ENCODE results near the gene ERCC6. TPM values are rescaled to one million over a fixed set of nuclear protein-coding genes. Genes with fewer than 3 reads are reported as not detected.

ERCC6 gene
- total and polyA plus RNA-seq, 4 donors, result 2.8 to 27.2 (median 11.2) TPM

DNA sequence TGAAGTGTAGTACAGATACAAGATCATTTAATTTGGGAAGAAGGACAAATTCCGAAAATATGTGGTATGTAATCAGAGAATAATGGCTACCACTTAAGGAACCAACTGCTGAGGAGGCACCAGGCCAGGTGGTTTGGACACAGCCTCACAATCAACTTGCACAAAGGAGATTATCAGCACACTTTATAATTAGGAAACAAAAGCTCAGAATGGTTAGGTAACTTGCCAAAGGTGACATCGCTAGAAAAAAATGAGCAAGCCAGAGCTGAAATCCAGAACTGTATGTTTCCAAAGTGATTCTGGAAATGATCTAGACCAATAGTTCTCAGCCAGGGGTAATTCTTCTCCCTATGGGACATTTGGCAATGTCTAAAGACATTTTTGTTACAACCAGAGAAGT is 36.6 kb downstream of the ERCC6 start:
- Histone ChIP-seq H3K27ac (ENCODE audit: low read depth in 1 of 2, low read length in 1 of 2) (no peak overlapping the region), H3K36me3 (ENCODE audit: control insufficient read depth in 4 of 4, insufficient read depth in 4 of 4, low read length in 4 of 4) (peaks cover 0 to 5% (median 3%) of the 10 kb centered on the region in 4 donors), H3K4me3 (no peak overlapping the region), H3K27me3 (ENCODE audit: control insufficient read depth in 3 of 3, insufficient read depth in 3 of 3, low read length in 2 of 3) (no peaks in the 10 kb centered on the region), H3K4me1 (ENCODE audit: control insufficient read depth in 5 of 5, insufficient read depth in 5 of 5, low read length in 5 of 5) (peaks cover 0 to 11% (median 0%) of the 10 kb centered on the region in 5 donors), H3K9ac (ENCODE audit: insufficient read depth in 1 of 2, low read length in 2 of 2) (no peak overlapping the region), H3K9me3 (ENCODE audit: control insufficient read depth in 4 of 4, insufficient read depth in 3 of 4, low read length in 3 of 4) (no peaks in the 10 kb centered on the region)
- 92 to 99% methylated on average over 2 of the region's 2 CpGs for WGBS, 2 donors
- DNase-seq (peak in 1 of 3 donors; percentile 11), ATAC-seq (ENCODE audit: insufficient read depth, low FRiP score) (no peak)
- TF ChIP-seq, protein P1, sequence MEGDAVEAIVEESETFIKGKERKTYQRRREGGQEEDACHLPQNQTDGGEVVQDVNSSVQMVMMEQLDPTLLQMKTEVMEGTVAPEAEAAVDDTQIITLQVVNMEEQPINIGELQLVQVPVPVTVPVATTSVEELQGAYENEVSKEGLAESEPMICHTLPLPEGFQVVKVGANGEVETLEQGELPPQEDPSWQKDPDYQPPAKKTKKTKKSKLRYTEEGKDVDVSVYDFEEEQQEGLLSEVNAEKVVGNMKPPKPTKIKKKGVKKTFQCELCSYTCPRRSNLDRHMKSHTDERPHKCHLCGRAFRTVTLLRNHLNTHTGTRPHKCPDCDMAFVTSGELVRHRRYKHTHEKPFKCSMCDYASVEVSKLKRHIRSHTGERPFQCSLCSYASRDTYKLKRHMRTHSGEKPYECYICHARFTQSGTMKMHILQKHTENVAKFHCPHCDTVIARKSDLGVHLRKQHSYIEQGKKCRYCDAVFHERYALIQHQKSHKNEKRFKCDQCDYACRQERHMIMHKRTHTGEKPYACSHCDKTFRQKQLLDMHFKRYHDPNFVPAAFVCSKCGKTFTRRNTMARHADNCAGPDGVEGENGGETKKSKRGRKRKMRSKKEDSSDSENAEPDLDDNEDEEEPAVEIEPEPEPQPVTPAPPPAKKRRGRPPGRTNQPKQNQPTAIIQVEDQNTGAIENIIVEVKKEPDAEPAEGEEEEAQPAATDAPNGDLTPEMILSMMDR (IDR thresholded peaks at IDR 0.05; ENCODE audit: control extremely low read depth, extremely low read depth), result no peak

DNA sequence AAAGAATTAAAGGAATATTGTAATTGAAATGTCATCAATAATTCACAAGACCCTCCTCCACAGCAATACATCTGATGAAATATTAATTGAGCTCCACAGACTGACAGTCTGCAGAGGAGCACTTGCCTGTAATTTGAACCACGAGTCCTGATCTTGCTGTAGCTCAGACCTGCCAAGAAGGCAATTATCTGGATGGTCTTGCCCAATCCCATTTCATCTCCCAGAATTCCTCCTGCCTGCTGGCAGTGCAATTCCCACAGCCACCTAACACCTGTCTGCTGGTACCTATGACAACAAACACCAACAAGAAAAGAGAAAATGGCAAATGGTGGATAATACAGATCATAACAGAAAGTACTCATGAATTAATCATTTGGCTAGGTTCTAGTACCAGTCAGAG is 38.5 kb downstream of the ERCC6 start:
- DNase-seq (no peak), ATAC-seq (ENCODE audit: insufficient read depth, low FRiP score) (no peak)
- peaks cover 0 to 5% (median under 1%) of the 10 kb centered on the region in 4 donors for H3K36me3 ChIP-seq (ENCODE audit: control insufficient read depth in 4 of 4, insufficient read depth in 4 of 4, low read length in 4 of 4)
- H3K27me3 ChIP-seq (ENCODE audit: control insufficient read depth in 3 of 3, insufficient read depth in 3 of 3, low read length in 2 of 3), result no peaks in the 10 kb centered on the region
- H3K4me1 ChIP-seq (ENCODE audit: control insufficient read depth in 5 of 5, insufficient read depth in 5 of 5, low read length in 5 of 5), result peaks cover 0 to 11% (median 0%) of the 10 kb centered on the region in 5 donors
- 70 to 90% methylated on average over 1 of the region's 1 CpG for WGBS, 2 donors
- TF ChIP-seq, protein P1 (IDR thresholded peaks at IDR 0.05; ENCODE audit: control extremely low read depth, extremely low read depth), result no peak
- no peaks in the 10 kb centered on the region for H3K9me3 ChIP-seq (ENCODE audit: control insufficient read depth in 4 of 4, insufficient read depth in 3 of 4, low read length in 3 of 4)
- no peak overlapping the region for H3K4me3 ChIP-seq
- H3K27ac ChIP-seq (ENCODE audit: low read depth in 1 of 2, low read length in 1 of 2), result no peak overlapping the region
- H3K9ac ChIP-seq (ENCODE audit: insufficient read depth in 1 of 2, low read length in 2 of 2), result no peak overlapping the region

DNA sequence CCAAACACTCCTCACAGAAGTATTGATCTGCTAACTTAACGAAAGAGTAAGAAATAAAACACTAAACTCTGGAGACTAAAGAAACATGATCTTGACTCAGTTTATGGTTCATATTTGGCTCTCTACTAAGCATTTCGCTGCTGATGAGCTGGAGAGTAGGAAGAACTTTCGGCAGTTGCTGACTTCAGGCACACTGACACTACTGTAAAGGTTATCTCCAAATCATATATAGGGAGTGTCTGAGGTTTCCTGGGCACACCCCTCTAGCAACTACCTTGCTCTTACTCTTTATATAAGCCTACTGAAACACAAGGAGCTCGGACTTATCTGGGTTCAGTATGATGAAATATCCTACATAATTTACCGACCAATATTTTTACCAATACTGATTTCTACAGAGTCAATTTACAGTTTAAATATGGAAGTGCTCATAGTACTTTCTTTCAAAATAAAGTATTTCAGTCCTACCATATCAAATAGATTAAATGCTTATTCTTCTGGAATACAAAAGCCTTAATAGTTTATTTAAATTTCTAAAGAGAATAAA is 39.5 kb downstream of the ERCC6 start:
- no peaks in the 10 kb centered on the region for H3K9me3 ChIP-seq (ENCODE audit: control insufficient read depth in 4 of 4, insufficient read depth in 3 of 4, low read length in 3 of 4)
- TF ChIP-seq, protein P1 (IDR thresholded peaks at IDR 0.05; ENCODE audit: control extremely low read depth, extremely low read depth), result no peak
- ATAC-seq (ENCODE audit: insufficient read depth, low FRiP score) (no peak), DNase-seq (no peak)
- H3K27me3 ChIP-seq (ENCODE audit: control insufficient read depth in 3 of 3, insufficient read depth in 3 of 3, low read length in 2 of 3), result no peaks in the 10 kb centered on the region
- peaks cover 0 to 11% (median 0%) of the 10 kb centered on the region in 5 donors for H3K4me1 ChIP-seq (ENCODE audit: control insufficient read depth in 5 of 5, insufficient read depth in 5 of 5, low read length in 5 of 5)
- no peak overlapping the region for H3K9ac ChIP-seq (ENCODE audit: insufficient read depth in 1 of 2, low read length in 2 of 2)
- H3K4me3 ChIP-seq, result no peak overlapping the region
- H3K36me3 ChIP-seq (ENCODE audit: control insufficient read depth in 4 of 4, insufficient read depth in 4 of 4, low read length in 4 of 4), result peaks cover 0 to 5% (median under 1%) of the 10 kb centered on the region in 4 donors
- 95 to 97% methylated on average over 5 of the region's 5 CpGs for WGBS, 2 donors
- H3K27ac ChIP-seq (ENCODE audit: low read depth in 1 of 2, low read length in 1 of 2), result no peak overlapping the region

DNA sequence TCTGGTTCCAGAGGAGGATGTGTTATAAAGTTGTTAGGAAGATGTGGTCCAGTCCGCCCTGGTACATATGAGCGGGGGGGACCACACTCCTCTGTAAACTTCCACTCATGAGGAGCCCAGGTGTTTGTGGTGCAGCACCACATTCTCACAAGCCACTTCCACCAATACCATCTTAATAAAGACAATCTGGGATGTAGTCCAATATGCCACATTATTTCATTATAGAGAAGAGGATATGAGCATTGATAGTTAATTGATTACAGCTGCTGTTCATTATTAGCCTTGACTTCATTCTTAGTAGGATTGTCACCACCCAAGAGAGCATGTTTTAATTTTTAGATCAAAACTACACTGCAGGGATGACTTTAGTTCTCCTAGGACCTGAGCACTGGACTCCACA is 40.5 kb downstream of the ERCC6 start:
- no peak overlapping the region for H3K9ac ChIP-seq (ENCODE audit: insufficient read depth in 1 of 2, low read length in 2 of 2)
- no peaks in the 10 kb centered on the region for H3K27me3 ChIP-seq (ENCODE audit: control insufficient read depth in 3 of 3, insufficient read depth in 3 of 3, low read length in 2 of 3)
- ATAC-seq (ENCODE audit: insufficient read depth, low FRiP score) (no peak), DNase-seq (no peak)
- no peak overlapping the region for H3K27ac ChIP-seq (ENCODE audit: low read depth in 1 of 2, low read length in 1 of 2)
- no peaks in the 10 kb centered on the region for H3K9me3 ChIP-seq (ENCODE audit: control insufficient read depth in 4 of 4, insufficient read depth in 3 of 4, low read length in 3 of 4)
- 96 to 100% methylated on average over 2 of the region's 2 CpGs for WGBS, 2 donors
- peaks cover 0 to 5% (median under 1%) of the 10 kb centered on the region in 4 donors for H3K36me3 ChIP-seq (ENCODE audit: control insufficient read depth in 4 of 4, insufficient read depth in 4 of 4, low read length in 4 of 4)
- no peak overlapping the region for H3K4me3 ChIP-seq
- TF ChIP-seq, protein P1 (IDR thresholded peaks at IDR 0.05; ENCODE audit: control extremely low read depth, extremely low read depth), result no peak
- peaks cover 0 to 10% (median 0%) of the 10 kb centered on the region in 5 donors for H3K4me1 ChIP-seq (ENCODE audit: control insufficient read depth in 5 of 5, insufficient read depth in 5 of 5, low read length in 5 of 5)

All from lung (tissue), 12 donors.